SKM-1 treated with dmso at 0.1 percent for 144 hours (cell line): ENCODE data around the gene DLGAP4.
"Not testable (repeated sequence)": the region's sequence is repeated elsewhere in the genome, so short reads cannot be mapped to it uniquely, and the experiment has no call there.

Source experiments
- DNase-seq: peaks from one replicate; lab custom pipeline; 2025; ENCODE audit not compliant: unreplicated experiment; lab: John Stamatoyannopoulos, UW

Gene DLGAP4

DNA sequence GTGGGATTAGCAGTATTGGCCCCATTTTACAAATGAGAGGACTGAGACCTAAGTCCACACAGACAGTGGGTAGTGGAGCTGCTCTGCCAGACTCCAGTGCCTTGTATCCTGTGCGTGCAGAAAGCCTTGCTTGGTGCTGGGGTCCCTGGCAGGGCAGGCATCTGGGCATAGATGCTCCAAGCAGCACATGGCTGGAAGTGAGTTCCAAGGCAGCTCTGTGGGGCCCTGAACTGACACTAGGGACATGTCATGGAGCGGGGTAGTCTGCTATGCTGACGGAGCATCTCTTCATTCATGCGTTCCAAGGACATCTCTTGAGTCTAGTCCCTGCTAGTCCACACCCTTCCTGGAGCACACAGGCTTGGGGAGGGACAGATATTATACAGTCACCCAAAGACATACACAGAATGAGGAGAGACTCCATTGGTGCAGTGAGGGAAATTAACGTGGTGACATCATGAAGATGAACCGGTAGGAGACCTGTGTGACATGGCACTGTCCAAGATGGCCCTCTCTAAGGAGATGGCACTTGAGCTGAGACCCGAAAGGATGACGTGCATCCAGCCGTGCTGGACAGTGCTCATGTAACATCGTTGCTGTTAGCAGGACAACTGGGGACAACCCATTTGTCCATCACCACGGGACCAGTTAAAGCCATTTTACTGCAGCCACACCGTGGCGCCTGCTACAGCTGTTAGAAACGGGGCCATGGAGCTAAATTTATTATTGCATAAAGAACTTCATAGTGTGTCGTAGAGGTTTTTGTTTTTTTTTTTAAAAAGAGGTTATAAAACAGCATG is 65.1 kb downstream of the DLGAP4 start:
- no peak for DNase-seq

DNA sequence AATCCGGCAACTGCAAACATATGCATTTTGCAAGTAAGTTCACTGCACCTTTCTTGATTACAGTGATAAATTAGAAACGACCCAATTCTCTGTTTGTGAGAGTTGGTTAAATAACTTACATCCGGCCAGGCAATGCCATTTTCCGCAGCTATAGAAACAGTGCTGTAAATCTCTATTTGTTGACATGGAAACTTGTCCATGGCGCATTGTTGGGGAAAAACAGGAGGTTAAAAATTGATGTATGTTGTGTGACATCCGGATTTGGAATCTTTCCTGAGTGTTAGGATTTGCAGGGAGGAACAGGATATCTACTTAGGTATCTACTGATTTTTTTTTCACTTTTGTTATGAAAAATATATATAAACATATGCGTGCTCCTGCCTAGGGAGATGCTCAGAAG is 66.5 kb downstream of the DLGAP4 start:
- no peak for DNase-seq

DNA sequence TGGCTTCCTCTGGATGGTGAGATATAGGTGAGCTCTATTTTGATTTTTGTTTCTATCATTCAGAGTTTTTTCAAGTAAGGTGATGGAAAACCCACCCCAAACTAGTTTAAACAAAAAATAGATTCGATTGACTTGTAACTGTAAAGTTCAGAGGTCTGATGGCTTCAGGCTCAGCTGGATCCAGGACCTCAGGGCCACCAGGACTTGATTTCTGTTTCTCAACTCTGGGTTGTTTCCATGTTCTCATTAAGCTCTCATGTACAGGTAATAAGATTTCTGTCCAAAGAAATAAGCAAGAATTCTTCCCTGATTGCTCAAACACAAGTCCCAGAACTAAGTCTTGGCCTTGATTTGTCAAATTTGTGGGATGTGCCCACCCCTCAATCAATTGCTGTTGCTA is 67.0 kb downstream of the DLGAP4 start:
- no peak for DNase-seq

DNA sequence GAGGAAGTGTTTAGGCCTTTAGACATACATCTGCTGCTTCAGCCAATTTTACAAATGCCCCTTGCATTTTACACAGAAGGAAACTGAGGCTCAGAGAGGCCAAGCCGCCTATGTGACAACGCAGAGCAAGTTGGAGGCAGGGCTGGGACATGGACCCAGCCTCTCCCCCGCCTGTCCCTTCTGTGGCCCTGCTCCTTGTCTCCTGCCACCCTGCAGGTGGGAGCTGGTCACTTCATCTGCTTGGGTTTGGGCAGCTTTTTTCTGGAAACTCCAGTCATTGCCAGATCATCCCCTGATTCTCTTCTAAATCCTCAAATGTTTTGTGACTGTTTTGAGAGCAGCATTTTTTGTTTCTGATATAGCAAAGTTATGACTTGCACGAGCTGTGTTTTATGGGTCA is 68.9 kb downstream of the DLGAP4 start:
- DNase-seq = no peak

DNA sequence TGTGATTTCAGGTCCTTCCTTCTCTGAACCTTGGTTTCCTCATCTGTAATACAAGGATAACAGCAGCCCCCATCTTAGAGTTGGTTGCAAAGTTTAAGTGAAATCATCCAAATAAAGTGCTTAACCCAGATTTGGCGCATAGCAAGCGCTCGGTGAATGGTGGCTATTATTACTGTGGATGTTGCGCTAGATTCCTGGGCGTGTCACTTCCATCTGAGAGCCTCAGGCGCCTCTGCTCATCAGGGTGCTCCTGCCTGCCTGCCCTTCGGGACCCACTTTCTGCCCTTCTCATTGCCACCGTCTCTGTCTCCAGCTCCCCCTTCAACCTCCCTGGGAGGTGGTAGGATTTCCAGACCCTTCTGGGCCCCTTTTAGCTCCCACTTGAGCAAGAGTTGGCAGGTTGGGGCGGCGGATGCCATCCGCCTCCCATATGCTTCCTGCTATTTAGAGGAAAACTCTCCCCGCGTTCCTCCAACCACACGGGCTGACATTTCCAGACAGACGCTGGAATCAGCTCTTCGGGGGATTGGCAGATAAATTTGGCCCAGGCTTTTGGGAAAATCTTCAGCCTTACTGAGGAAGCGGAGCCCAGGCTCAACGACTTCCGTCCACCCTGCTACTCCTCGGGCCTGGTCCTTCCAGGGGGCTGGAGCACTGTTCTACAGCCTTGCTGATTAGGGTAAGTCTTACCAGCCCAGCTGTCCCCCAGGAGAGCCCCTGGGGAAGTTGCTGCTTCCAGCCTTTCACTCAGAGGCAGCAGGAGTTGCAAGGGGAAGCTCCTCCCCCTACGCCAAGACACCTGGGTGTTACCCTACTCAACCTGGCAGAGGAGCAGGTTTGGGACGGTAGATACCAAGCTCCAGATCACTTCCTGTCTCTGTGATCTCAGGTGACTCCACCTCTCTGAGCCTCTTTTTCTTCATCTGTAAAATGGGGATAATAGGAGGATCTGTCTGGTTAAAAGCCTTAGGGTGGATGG is 71.5 kb downstream of the DLGAP4 start:
- DNase-seq = no peak

DNA sequence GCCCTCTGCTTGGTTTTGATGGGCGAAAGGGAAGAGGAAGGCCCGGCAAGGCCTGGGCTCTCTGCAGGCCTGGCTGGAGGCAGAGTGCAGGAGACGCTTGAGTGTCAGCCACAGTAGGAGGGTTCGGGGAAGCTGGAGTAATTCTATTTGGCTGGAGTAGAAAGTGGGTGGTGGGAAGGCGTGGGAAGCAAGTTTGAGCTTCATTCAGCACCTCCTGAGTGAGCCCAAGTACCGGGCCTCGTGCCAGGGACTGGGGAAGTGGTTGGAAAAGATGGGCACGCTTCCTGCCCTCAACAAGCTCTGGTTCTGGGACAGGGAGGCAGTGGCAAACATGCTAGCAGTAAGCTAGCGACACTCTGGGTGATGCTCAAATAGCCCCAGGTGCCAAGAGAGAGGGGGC is 72.5 kb downstream of the DLGAP4 start:
- DNase-seq = no peak

DNA sequence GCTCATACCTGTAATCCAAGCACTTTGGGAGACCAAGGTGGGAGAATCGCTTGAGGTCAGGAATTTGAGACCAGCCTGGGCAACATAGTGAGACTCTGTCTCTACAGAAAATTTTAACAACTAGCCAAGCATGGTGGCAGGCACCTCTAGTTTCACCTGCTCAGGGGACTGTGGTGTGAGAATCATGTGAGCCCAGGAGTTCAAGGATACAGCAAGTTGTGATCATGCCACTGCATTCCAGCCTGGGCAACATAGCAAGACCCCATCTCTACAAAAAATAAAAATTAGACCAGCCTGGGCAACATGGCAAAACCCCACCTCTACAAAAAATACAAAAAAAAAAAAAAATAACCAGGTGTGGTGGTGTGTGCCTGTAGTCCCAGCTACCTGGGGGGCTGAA is 73.8 kb downstream of the DLGAP4 start:
- DNase-seq = not testable (repeated sequence)

DNA sequence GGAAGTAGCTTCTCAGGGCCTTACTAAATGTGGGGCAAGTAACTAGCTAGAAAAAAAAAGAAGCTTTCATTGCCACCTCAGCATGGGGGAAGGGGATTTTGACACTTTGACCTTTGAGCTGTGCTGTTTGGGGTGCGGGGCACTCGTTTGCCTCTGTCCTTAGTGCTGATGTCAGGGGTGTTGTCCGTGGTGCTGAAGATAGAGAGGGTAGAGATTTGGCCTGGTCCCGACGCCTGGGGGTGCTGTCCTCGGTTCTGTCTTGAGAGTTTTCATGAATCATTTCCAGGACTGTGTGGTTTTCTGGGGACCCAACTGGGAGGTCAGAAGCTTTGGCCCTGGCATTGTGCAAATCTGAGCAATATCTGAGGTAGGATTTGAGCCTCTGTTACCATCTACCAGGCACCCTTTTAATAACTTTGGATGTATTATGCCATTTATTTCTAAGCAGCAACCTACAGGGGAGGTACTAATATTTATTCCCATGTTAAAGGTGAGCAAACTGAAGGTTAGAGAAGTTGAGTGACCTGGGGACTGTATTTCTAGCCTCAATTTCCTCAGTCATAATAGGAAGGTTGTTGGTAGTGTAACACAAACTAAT is 78.0 kb downstream of the DLGAP4 start:
- DNase-seq = no peak

DNA sequence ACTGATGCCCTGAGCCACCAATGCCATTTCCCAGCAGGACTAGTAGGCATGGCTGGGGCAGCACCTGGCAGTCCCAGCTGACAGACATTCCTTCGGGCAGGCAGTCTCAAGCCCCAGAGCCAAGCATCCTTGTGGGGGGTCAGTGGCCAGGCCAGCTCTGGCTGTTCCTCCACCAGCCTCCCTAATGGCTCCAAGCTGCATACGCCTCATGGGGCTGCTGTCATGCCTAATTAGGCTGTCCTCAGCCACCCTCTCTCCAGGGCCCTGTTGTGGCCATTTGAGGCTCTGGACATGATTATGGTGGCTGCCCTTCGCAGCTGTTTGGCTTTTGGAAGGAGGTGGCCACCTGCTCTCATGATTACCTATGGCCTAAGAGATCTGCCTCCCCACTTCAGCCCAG is 79.4 kb downstream of the DLGAP4 start:
- no peak for DNase-seq

DNA sequence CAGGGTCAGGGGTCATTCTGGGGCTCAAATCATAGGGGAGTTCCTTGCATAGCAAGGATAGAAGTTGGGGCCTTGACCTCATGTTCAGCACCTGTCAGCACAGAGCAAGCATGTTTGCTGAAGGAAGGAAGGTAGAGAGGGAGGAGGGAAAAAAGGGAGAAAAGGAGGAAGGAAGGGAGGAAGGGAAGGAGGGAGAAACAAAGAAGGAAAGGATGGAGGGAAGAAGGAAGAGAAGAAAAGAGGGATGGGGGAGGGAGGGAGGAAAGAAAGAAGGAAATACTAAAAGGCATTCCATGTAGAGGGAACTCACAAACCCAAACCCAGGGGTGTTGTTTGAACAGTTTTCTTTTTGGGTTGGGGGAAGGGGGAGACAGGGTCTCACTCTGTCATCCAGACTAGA is 80.1 kb downstream of the DLGAP4 start:
- no peak for DNase-seq

DNA sequence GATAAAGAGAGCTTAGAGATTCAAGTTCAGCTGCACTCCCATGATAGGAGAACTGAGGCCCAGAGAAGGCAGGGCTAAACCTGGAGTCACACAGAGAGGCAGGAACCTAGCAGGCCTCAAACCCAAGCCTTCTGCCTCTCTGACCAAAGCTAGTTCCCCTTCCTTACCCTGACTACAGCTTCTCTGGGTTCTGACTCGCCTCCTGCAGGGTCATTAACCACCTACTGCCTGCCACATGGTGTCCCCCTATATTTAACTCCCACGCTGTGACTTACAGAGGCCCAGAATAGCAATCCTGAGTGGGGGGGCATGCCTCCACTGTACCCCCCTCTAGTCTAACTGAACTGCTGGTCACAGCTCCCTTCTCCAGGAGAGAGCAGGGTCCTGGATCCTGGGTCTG is 84.1 kb downstream of the DLGAP4 start:
- no peak for DNase-seq

DNA sequence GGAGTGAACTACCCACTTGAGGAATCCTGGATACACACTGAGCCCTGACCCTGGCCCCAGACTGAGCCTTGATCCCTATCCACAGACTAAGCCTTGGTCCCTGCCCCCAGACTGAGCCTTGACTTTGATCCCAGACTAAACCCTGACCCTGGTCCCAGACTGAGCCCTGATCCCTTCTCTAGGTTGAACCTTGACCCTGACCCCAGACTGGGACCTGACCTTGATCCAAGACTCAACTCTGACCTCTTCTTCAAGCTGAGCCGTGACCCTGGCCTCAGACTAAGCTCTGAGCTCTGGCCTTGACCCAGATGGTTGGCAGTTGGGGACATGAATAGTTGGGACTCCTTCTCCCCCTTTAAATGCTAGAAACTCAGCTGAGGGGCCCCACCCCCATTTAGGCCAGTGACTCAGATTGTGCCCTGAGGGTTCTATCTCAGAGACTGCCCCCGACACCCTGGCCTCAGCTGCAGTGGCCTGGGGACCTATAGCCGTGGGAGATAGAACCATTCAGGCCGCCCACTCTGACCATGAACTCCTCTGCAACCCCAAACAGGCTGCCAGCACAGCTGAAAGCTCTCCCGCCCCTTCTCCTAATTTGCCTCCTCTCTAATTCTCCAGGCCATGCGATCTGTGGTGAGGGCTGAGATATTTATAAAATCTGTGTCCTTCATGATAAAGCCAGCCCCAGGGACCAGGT is 84.7 kb downstream of the DLGAP4 start:
- DNase-seq = no peak

DNA sequence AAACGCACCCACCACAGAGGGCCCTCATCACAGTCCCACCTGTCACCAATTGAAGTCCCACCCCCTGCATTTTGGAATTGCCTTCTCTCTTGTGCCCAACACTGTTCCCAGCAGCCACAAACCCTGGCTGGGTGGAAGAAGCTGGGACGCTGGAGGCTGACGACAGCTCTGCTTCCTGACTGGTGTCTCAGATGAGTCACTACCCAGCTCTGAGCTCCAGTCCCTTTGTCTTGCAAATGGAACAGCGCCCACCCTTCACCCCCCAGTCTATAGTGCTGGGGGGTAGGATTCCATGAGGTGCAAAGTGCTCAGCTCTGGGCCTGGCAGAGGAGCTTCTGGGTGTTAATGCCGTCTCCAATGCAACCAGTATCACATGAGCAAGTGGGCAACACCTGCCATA is 85.3 kb downstream of the DLGAP4 start:
- DNase-seq = no peak

DNA sequence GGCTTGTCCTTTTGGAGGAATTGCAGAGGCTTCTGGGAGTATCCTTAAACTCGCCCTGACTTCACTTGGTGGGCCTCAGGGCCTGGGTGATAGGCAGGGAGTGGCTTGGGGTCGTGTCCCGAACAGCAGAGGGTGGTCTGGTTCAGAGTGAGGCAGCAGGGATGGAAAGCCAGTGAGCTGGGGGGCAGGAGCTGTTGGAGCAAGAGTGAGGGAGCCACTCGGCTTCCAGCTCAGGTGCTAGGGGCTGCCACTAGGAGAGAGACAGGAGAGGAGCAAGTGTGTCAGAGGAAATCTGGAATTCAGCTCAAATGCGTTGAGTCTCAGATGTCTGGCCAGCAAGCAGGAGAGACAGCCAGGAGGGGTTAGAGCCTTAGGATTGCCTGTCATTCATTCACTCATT is 85.8 kb downstream of the DLGAP4 start:
- DNase-seq = no peak

DNA sequence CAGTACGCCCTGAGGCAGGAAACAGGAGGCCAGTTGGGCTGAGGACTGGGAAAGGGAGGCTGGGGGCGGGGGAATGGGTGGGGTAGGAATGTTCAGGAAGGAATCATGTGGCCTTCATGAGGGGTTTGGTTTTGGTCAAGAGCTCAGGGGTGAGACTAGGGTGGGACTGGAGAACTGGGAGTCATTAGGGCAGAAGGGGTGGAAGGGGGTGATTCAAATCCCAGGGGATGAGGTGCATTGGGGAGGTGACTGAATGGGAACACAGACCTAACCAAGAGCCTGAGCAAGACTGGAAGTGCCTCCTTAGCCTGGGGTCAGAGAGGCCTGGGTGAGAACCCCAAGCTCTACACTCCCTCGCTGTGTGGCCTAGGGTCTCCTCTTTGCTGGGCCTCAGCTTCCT is 86.8 kb downstream of the DLGAP4 start:
- DNase-seq = no peak

DNA sequence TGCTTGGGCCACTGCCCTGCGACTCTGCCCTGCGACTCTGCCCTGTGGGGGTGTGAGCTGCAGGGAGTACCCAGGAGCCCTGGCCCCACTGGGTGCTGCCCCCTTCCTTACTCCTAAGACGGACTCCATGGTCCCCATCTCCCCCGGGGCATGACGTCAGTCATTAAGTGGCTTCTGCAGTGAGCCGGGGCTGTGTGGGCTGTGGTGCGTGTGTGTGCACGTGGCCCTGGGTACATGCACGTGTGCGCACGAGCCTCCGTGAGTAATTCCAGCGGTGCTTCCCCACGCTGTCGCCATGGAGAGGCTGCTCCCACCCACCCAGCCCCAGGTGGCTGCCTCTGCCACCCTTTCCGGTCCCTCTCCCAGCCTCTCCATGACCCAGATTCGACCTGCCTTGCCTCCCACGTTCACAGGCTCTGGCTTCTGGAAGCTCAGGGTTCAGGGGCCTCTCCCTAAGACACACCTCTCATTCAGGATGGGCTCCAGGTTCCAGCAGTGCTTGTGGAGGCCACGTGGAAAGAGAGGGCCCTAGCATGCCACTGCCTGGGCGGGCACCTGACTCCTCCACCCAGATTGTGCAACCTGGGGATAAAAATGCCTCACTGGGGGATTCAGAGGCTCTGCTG is 88.3 kb downstream of the DLGAP4 start:
- DNase-seq = no peak

DNA sequence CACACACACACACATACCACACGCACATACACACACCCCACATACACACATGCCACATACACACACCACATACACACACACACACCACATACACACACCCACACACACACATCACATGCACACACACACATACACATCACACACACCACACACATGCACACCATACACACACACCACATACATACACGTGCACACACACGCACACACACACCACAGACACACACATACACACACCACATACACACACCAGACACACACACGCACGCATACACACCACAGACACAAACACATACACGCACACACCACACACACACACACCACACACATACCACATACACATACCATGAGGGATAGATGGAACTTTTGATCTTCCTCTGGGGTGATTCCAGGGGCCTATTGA is 90.2 kb downstream of the DLGAP4 start:
- no peak for DNase-seq

DNA sequence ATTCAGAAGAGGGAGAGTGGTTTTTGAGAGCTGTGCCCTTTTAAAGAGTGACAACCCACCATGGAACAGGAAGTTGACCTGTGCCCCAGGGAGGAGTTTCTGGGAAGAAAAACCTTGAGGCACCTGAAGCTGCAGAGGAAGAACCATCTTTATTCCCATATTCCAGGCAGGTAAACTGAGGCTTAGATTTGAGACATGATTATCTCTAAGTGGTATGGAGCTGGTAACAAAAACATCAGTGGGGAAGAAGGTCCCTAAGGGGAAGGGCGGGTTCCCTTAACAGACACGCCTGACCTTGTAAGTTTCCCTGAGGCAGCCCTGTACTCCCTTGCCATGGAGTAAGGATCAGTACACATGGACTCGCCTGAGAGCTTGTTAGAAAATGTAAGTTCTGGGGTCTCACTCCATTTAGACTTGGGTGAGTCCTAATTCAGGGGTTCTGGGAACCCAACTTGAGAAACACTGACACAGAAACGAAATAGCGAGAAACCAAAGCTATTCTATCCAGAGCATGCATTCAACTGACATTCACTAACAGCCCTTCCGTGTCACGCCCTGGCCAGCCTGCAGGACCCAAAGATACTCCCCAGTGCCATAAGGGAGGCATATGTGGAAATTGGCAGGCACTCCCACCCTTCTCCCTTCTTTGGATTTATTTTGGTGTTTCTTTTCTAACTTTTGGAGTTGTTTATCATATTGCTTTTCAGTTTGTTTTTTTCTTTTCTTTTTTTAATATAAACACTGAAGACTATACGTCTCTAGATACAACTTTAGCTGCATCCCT is 90.9 kb downstream of the DLGAP4 start:
- DNase-seq = no peak

DNA sequence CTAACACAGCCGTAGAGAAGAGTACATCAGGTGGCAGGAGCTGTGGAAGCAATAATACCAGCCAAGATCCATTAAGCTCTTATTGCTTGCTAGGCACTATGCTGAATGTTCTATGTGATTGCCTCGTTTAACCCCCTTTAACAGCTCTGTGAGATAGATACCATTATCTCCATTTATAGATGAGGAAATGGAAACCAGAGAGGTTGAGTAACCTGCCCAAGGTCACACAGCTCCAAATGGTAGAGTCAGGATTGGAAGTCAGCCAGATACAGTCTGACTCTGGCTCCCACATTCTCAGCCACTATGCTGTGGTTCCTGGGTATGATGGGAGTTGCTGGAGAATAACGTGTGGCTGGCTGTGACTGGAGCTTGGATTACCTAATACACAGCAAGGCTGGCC is 92.4 kb downstream of the DLGAP4 start:
- no peak for DNase-seq
